Suprapubic skin (tissue), 4 donors: Measurements from ENCODE around the gene TBC1D1.
A peak's percentile ranks its signal among the peaks of the same experiment; 100 is the strongest.

Source experiments
- CTCF ChIP-seq, 2 donors: fragments of 200-600 bp in 1 of 2; fragments of 450-650 bp in 1 of 2; sonication (generic) in 1 of 2; IDR thresholded peaks; one replicate each; pipeline ENCODE4 v1.5.1; 2016 to 2019; ENCODE audit warnings: antibody characterized with exemption in 2 of 2, mild to moderate bottlenecking in 1 of 2, moderate library complexity in 1 of 2
- EP300 ChIP-seq: sonication (generic); formaldehyde crosslinking; IDR thresholded peaks from one replicate; pipeline ENCODE4 v1.6.1; 2017; ENCODE audit warnings: antibody characterized with exemption
- POLR2A ChIP-seq, 2 donors: fragments of 450-650 bp; IDR thresholded peaks; one replicate each; pipeline ENCODE4 v1.6.1; 2017; ENCODE audit warnings: antibody characterized with exemption in 2 of 2, mild to moderate bottlenecking in 2 of 2, moderate library complexity in 2 of 2
- POLR2AphosphoS5 ChIP-seq, 3 donors: sonication (generic); formaldehyde crosslinking; IDR thresholded peaks; one replicate each; pipeline ENCODE4 v1.6.1; 2017; ENCODE audit warnings: antibody characterized with exemption in 3 of 3

GRCh38 chr4:38160487-38161207 is 269.8 kb downstream of the TBC1D1 start:
- TF ChIP-seq EP300: no peak
- no peak for TF ChIP-seq POLR2A (IDR thresholded peaks at IDR 0.05)
- TF ChIP-seq CTCF (IDR thresholded peaks at IDR 0.05): no peak
- peak in 2 of 3 donors; percentile 79 to 84 for TF ChIP-seq POLR2AphosphoS5 (IDR thresholded peaks at IDR 0.05)
